Epithelial cell of proximal tubule (primary cell): ENCODE measurements around the gene PIMREG. TPM values are rescaled to one million over a fixed set of nuclear protein-coding genes. Genes with fewer than 3 reads are reported as not detected.

Source experiments
- DNase-seq: peaks from one replicate; pipeline ENCODE4 v3.0.0-alpha.2; 2011; ENCODE audit warnings: low read depth
- H3K4me3 ChIP-seq: 2 replicates; pipeline ENCODE4 v1.5.1; 2011; ENCODE audit warnings: low read depth, mild to moderate bottlenecking, low read length
- CTCF ChIP-seq: conservative IDR thresholded peaks from 2 replicates; pipeline ENCODE4 v1.5.1; 2012; ENCODE audit warnings: low read depth, mild to moderate bottlenecking, low read length
- total RNA-seq: library from RNA; depleted of rRNA; stranded (reverse); fragments of >200 nt; gene quantifications from 2 replicates; pipeline ENCODE4 v1.2.3, GENCODE V29; 2015

The PIMREG gene
- total RNA-seq, 1 donor from 2014 or later, result 65.1 TPM

GRCh38 chr17:6473128-6473767 lies 29.0 kb downstream of the PIMREG start:
- DNase-seq, result no peak
- no peak overlapping the region for H3K4me3 ChIP-seq
- peak; percentile 97 for TF ChIP-seq CTCF

GRCh38 chr17:6474376-6474775 lies 30.1 kb downstream of the PIMREG start:
- no peak for TF ChIP-seq CTCF
- DNase-seq, result no peak
- no peak overlapping the region for H3K4me3 ChIP-seq

- TF ChIP-seq CTCF, result no peak
- no peak for DNase-seq
- no peak overlapping the region for H3K4me3 ChIP-seq
Measured at GRCh38 chr17:6474906-6475305, 30.7 kb downstream of the PIMREG start.

GRCh38 chr17:6475411-6475810 lies 31.2 kb downstream of the PIMREG start:
- DNase-seq, result no peak
- no peak for TF ChIP-seq CTCF
- no peak overlapping the region for H3K4me3 ChIP-seq

- no peak for DNase-seq
- no peak for TF ChIP-seq CTCF
- H3K4me3 ChIP-seq, result no peak overlapping the region
Measured at GRCh38 chr17:6476076-6476809, 32.0 kb downstream of the PIMREG start.

- no peak for TF ChIP-seq CTCF
- no peak overlapping the region for H3K4me3 ChIP-seq
- DNase-seq, result no peak
Measured at GRCh38 chr17:6476810-6477179, 32.5 kb downstream of the PIMREG start.
